Neural progenitor cell (in vitro differentiated cells): Measurements from ENCODE around the gene SERPINB3. TPM values are rescaled to one million over a fixed set of nuclear protein-coding genes. Genes with fewer than 3 reads are reported as not detected.

Source experiments
- DNase-seq: peaks from one replicate; pipeline ENCODE4 v3.0.0-alpha.2; 2016; ENCODE audit warnings: low spot score
- H2AFZ ChIP-seq: fragments of 200-600 bp; sonication (generic); replicated peaks from 2 replicates; pipeline ENCODE4 v1.6.1; 2016; ENCODE audit warnings: antibody characterized with exemption
- H3F3A ChIP-seq: fragments of 200-600 bp; sonication (generic); 2 replicates; pipeline ENCODE4 v1.6.1; 2016; ENCODE audit warnings: antibody characterized with exemption, low read depth
- H3K27ac ChIP-seq: fragments of 200-600 bp; sonication (generic); 2 replicates; pipeline ENCODE4 v1.5.1; 2016; ENCODE audit warnings: mild to moderate bottlenecking
- H3K27me3 ChIP-seq: fragments of 200-600 bp; sonication (generic); 2 replicates; pipeline ENCODE4 v1.6.1; 2016; ENCODE audit warnings: mild to moderate bottlenecking, moderate library complexity
- H3K36me3 ChIP-seq: fragments of 200-600 bp; sonication (generic); 2 replicates; pipeline ENCODE4 v1.5.1; 2016
- H3K4me1 ChIP-seq: fragments of 200-600 bp; sonication (generic); 2 replicates; pipeline ENCODE4 v1.6.1; 2016; ENCODE audit warnings: mixed run types
- H3K4me2 ChIP-seq: fragments of 200-600 bp; sonication (generic); 2 replicates; pipeline ENCODE4 v1.6.1; 2016
- H3K4me3 ChIP-seq: fragments of 200-600 bp; sonication (generic); 2 replicates; pipeline ENCODE4 v1.5.1; 2016
- H3K79me2 ChIP-seq: fragments of 200-600 bp; sonication (generic); 2 replicates; pipeline ENCODE4 v1.6.1; 2016; ENCODE audit warnings: low read depth
- H3K9ac ChIP-seq: fragments of 200-600 bp; sonication (generic); 2 replicates; pipeline ENCODE4 v1.6.1; 2016
- H3K9me3 ChIP-seq: fragments of 200-600 bp; sonication (generic); 2 replicates; pipeline ENCODE4 v1.5.1; 2016; ENCODE audit warnings: low read depth
- H4K20me1 ChIP-seq: fragments of 200-600 bp; sonication (generic); 2 replicates; pipeline ENCODE4 v1.6.1; 2016; ENCODE audit warnings: low read depth
- H3K27ac Mint-ChIP-seq: 3 replicates; pipeline ENCODE4 v1.8.0; 2021; ENCODE audit warnings: mixed read lengths
- H3K27me3 Mint-ChIP-seq: 2 replicates; pipeline ENCODE4 v1.8.0; 2022; ENCODE audit warnings: low read depth, mild to moderate bottlenecking, inconsistent platforms, moderate library complexity, mixed read lengths; ENCODE audit not compliant: insufficient read depth
- H3K36me3 Mint-ChIP-seq: 3 replicates; pipeline ENCODE4 v1.8.0; 2021; ENCODE audit warnings: mixed read lengths
- H3K4me1 Mint-ChIP-seq: 3 replicates; pipeline ENCODE4 v1.8.0; 2021; ENCODE audit warnings: mixed read lengths
- H3K4me3 Mint-ChIP-seq: 3 replicates; pipeline ENCODE4 v1.8.0; 2021; ENCODE audit warnings: mild to moderate bottlenecking, moderate library complexity, mixed read lengths
- H3K9me3 Mint-ChIP-seq: 3 replicates; pipeline ENCODE4 v1.8.0; 2020; ENCODE audit warnings: mixed read lengths
- EZH2 ChIP-seq: fragments of 200-600 bp; sonication (generic); IDR thresholded peaks from 2 replicates; pipeline ENCODE4 v1.6.1; 2017; ENCODE audit warnings: antibody characterized with exemption, mild to moderate bottlenecking, moderate library complexity
- EZH2phosphoT487 ChIP-seq: fragments of 200-600 bp; sonication (generic); IDR thresholded peaks from 2 replicates; pipeline ENCODE4 v1.6.1; 2017; ENCODE audit warnings: antibody characterized with exemption
- total RNA-seq: library from RNA; depleted of rRNA; stranded (reverse); fragments of >200 nt; gene quantifications from 2 replicates; pipeline ENCODE4 v1.2.3, GENCODE V29; 2015; ENCODE audit warnings: low replicate concordance
- TF ChIP-seq, protein P1 (sequence below): fragments of 200-600 bp; sonication (generic); IDR thresholded peaks from 2 replicates; pipeline ENCODE4 v1.5.1; 2017; ENCODE audit warnings: antibody characterized with exemption, mild to moderate bottlenecking

Gene SERPINB3
- total RNA-seq, 1 donor from 2014 or later, result not detected

GRCh38 chr18:63702660-63703059 lies 41.0 kb upstream of the SERPINB3 start, which contains the start of gene SERPINB11:
Gene SERPINB11 (plus strand): TSS chr18:63702960. CDS start chr18:63710194, 7,234 bp downstream.
- Histone ChIP-seq H3K9me3 (no peaks in the 10 kb centered on the region), H2AFZ (no peak within 1 kb of the TSS)
- H3K27me3 Mint-ChIP-seq, result no peaks in the 10 kb centered on the region

GRCh38 chr18:63701952-63702351 lies 40.3 kb upstream of the SERPINB3 start:
- Histone ChIP-seq H3K9me3 (no peaks in the 10 kb centered on the region), H2AFZ (no peak overlapping the region), H4K20me1 (no peaks in the 10 kb centered on the region), H3F3A (no peaks in the 10 kb centered on the region), H3K36me3 (no peaks in the 10 kb centered on the region), H3K4me2 (no peak overlapping the region), H3K4me1 (no peaks in the 10 kb centered on the region), H3K9ac (no peak overlapping the region), H3K4me3 (no peak overlapping the region), H3K27me3 (no peaks in the 10 kb centered on the region), H3K79me2 (no peaks in the 10 kb centered on the region), H3K27ac (no peak overlapping the region)
- no peak for DNase-seq
- TF ChIP-seq EZH2 (no peak), EZH2phosphoT487 (no peak)
- TF ChIP-seq, protein P1, sequence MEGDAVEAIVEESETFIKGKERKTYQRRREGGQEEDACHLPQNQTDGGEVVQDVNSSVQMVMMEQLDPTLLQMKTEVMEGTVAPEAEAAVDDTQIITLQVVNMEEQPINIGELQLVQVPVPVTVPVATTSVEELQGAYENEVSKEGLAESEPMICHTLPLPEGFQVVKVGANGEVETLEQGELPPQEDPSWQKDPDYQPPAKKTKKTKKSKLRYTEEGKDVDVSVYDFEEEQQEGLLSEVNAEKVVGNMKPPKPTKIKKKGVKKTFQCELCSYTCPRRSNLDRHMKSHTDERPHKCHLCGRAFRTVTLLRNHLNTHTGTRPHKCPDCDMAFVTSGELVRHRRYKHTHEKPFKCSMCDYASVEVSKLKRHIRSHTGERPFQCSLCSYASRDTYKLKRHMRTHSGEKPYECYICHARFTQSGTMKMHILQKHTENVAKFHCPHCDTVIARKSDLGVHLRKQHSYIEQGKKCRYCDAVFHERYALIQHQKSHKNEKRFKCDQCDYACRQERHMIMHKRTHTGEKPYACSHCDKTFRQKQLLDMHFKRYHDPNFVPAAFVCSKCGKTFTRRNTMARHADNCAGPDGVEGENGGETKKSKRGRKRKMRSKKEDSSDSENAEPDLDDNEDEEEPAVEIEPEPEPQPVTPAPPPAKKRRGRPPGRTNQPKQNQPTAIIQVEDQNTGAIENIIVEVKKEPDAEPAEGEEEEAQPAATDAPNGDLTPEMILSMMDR, result no peak
- no peaks in the 10 kb centered on the region for H3K36me3 Mint-ChIP-seq
- H3K27me3 Mint-ChIP-seq, result no peaks in the 10 kb centered on the region
- H3K27ac Mint-ChIP-seq, result no peak overlapping the region
- H3K4me3 Mint-ChIP-seq, result no peak overlapping the region
- no peaks in the 10 kb centered on the region for H3K9me3 Mint-ChIP-seq
- no peaks in the 10 kb centered on the region for H3K4me1 Mint-ChIP-seq

More at GRCh38 chr18:63702660-63703059, 41.0 kb upstream of the SERPINB3 start, which contains the start of gene SERPINB11:
- Histone ChIP-seq H3K9ac (no peak within 1 kb of the TSS), H3K4me3 (no peak within 1 kb of the TSS), H4K20me1 (no peaks in the 10 kb centered on the region), H3F3A (no peaks in the 10 kb centered on the region), H3K27ac (no peak within 1 kb of the TSS), H3K79me2 (no peaks in the 10 kb centered on the region), H3K4me2 (no peak within 1 kb of the TSS), H3K4me1 (no peaks in the 10 kb centered on the region), H3K27me3 (no peaks in the 10 kb centered on the region), H3K36me3 (no peaks in the 10 kb centered on the region)
- TF ChIP-seq EZH2phosphoT487, result no peak
- TF ChIP-seq, protein P1, result no peak
- no peak for TF ChIP-seq EZH2
- Mint-ChIP-seq H3K36me3 (no peaks in the 10 kb centered on the region), H3K9me3 (no peaks in the 10 kb centered on the region), H3K27ac (no peak within 1 kb of the TSS), H3K4me3 (no peak within 1 kb of the TSS), H3K4me1 (no peaks in the 10 kb centered on the region)
- no peak for DNase-seq

- H3F3A ChIP-seq, result no peaks in the 10 kb centered on the region
- no peak overlapping the region for H3K4me3 Mint-ChIP-seq
- no peak overlapping the region for H3K27ac Mint-ChIP-seq
- no peak overlapping the region for H3K4me2 ChIP-seq
- H3K4me3 ChIP-seq, result no peak overlapping the region
- no peaks in the 10 kb centered on the region for H3K9me3 Mint-ChIP-seq
- peaks cover 2% of the 10 kb centered on the region for H3K27me3 Mint-ChIP-seq
- H3K9ac ChIP-seq, result no peak overlapping the region
- no peaks in the 10 kb centered on the region for H3K27me3 ChIP-seq
- no peaks in the 10 kb centered on the region for H4K20me1 ChIP-seq
- no peak overlapping the region for H3K27ac ChIP-seq
- H3K36me3 ChIP-seq, result no peaks in the 10 kb centered on the region
- H2AFZ ChIP-seq, result no peak overlapping the region
- H3K79me2 ChIP-seq, result no peaks in the 10 kb centered on the region
- no peaks in the 10 kb centered on the region for H3K4me1 ChIP-seq
- TF ChIP-seq EZH2phosphoT487 (no peak), EZH2 (no peak)
- TF ChIP-seq, protein P1, result no peak
- H3K4me1 Mint-ChIP-seq, result no peaks in the 10 kb centered on the region
- no peaks in the 10 kb centered on the region for H3K9me3 ChIP-seq
- DNase-seq, result no peak
- no peaks in the 10 kb centered on the region for H3K36me3 Mint-ChIP-seq
These were observed 38.8 kb upstream of the SERPINB3 start for GRCh38 chr18:63700501-63700900.
